GM23248 (cell line): ENCODE data around the gene SSTR5.

Experiments used
- EZH2 ChIP-seq: fragments of 200-600 bp; sonication (generic); IDR thresholded peaks from 2 replicates; pipeline ENCODE4 v1.6.1; 2018; ENCODE audit warnings: antibody characterized with exemption, mild to moderate bottlenecking; ENCODE audit not compliant: insufficient read depth, poor library complexity, severe bottlenecking
- EZH2phosphoT487 ChIP-seq: fragments of 200-600 bp; sonication (generic); IDR thresholded peaks from 2 replicates; pipeline ENCODE4 v1.6.1; 2018; ENCODE audit warnings: antibody characterized with exemption, moderate library complexity, mild to moderate bottlenecking, low read depth; ENCODE audit not compliant: insufficient read depth

DNA sequence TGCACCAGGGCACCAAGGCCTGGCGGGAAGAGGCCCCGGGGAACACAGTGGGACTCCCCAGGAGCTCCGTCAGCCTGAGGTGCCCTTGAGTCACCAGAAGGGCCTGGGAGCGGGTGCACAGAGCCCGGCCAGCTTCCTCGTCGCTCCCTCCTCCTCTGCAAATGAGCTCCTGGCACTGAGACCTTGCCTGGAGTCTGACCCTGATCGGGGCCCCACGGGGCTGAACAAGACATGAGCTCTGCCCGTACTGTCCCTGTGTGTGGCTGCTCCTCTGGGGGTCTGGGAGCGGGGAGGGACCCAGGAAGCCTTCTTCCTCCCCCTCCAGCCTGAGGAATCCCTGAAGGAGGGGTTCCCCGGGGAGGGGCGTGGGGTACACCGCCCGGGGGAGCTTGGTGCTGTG is 36.4 kb upstream of the SSTR5 start:
- no peak for TF ChIP-seq EZH2phosphoT487
- no peak for TF ChIP-seq EZH2
